ENCODE results near the gene TMEM81. TPM values are rescaled to one million over a fixed set of nuclear protein-coding genes. Genes with fewer than 3 reads are reported as not detected.

Gene TMEM81
- polyA plus RNA-seq, 3 donors: 0.17 to 1.5 (median 0.36) TPM

GRCh38 chr1:205064301-205064700 is 20.0 kb downstream of the TMEM81 start:
- no peak for TF ChIP-seq CTCF (IDR thresholded peaks at IDR 0.05)
- Histone ChIP-seq H3K27ac (ENCODE audit: low read depth in 1 of 2, low read length in 2 of 2) (no peak overlapping the region), H3K4me2 (replicated peaks; ENCODE audit: extremely low read depth, low read length, poor library complexity, severe bottlenecking) (no peak overlapping the region), H3K4me1 (ENCODE audit: control insufficient read depth in 1 of 2, insufficient read depth in 2 of 2, low read length in 2 of 2) (no peaks in the 10 kb centered on the region), H2AFZ (ENCODE audit: insufficient read depth, low read depth, low read length, poor library complexity, severe bottlenecking) (no peak overlapping the region), H3K36me3 (replicated peaks in 1 of 2; ENCODE audit: control insufficient read depth in 1 of 2, insufficient read depth in 2 of 2, low read length in 2 of 2) (no peaks in the 10 kb centered on the region), H3K9me3 (replicated peaks in 1 of 2; ENCODE audit: control insufficient read depth in 1 of 2, insufficient read depth in 1 of 2, low read length in 2 of 2) (no peaks in the 10 kb centered on the region), H4K20me1 (ENCODE audit: insufficient read depth, low read length) (no peaks in the 10 kb centered on the region), H3K79me2 (ENCODE audit: insufficient read depth, low read length) (no peaks in the 10 kb centered on the region), H3K4me3 (replicated peaks in 1 of 3; ENCODE audit: low read depth in 2 of 3, low read length in 3 of 3) (no peak overlapping the region), H3K9ac (ENCODE audit: insufficient read depth, low read length, poor library complexity, severe bottlenecking) (no peak overlapping the region), H3K27me3 (ENCODE audit: control insufficient read depth in 2 of 2, insufficient read depth in 2 of 2, low read length in 2 of 2) (no peaks in the 10 kb centered on the region)
- intact Hi-C loops (cut with micrococcal nuclease): no loop called here
- no peaks in the 10 kb centered on the region for H3K9me3 Mint-ChIP-seq
- H3K4me3 Mint-ChIP-seq: no peak overlapping the region
- peaks cover 0 to 1% (median 0%) of the 10 kb centered on the region in 3 donors for H3K27me3 Mint-ChIP-seq (ENCODE audit: low read depth in 3 of 3)
- DNase-seq: no peak
- H3K36me3 Mint-ChIP-seq: no peaks in the 10 kb centered on the region
- H3K4me1 Mint-ChIP-seq: no peaks in the 10 kb centered on the region
- H3K27ac Mint-ChIP-seq: no peak overlapping the region
- 94% methylated on average over 4 of the region's 11 CpGs for WGBS (ENCODE audit: insufficient coverage)

- Histone ChIP-seq H3K79me2 (ENCODE audit: insufficient read depth, low read length) (no peaks in the 10 kb centered on the region), H3K9ac (ENCODE audit: insufficient read depth, low read length, poor library complexity, severe bottlenecking) (no peak overlapping the region), H3K4me1 (ENCODE audit: control insufficient read depth in 1 of 2, insufficient read depth in 2 of 2, low read length in 2 of 2) (no peaks in the 10 kb centered on the region), H3K4me3 (replicated peaks in 1 of 3; ENCODE audit: low read depth in 2 of 3, low read length in 3 of 3) (no peak overlapping the region), H4K20me1 (ENCODE audit: insufficient read depth, low read length) (no peaks in the 10 kb centered on the region), H2AFZ (ENCODE audit: insufficient read depth, low read depth, low read length, poor library complexity, severe bottlenecking) (no peak overlapping the region), H3K36me3 (replicated peaks in 1 of 2; ENCODE audit: control insufficient read depth in 1 of 2, insufficient read depth in 2 of 2, low read length in 2 of 2) (no peaks in the 10 kb centered on the region), H3K27me3 (ENCODE audit: control insufficient read depth in 2 of 2, insufficient read depth in 2 of 2, low read length in 2 of 2) (no peaks in the 10 kb centered on the region), H3K27ac (ENCODE audit: low read depth in 1 of 2, low read length in 2 of 2) (no peak overlapping the region), H3K9me3 (replicated peaks in 1 of 2; ENCODE audit: control insufficient read depth in 1 of 2, insufficient read depth in 1 of 2, low read length in 2 of 2) (no peaks in the 10 kb centered on the region), H3K4me2 (replicated peaks; ENCODE audit: extremely low read depth, low read length, poor library complexity, severe bottlenecking) (no peak overlapping the region)
- Mint-ChIP-seq H3K36me3 (no peaks in the 10 kb centered on the region), H3K4me3 (no peak overlapping the region), H3K9me3 (no peaks in the 10 kb centered on the region), H3K27me3 (ENCODE audit: low read depth in 3 of 3) (peaks cover 0 to 4% (median 0%) of the 10 kb centered on the region in 3 donors), H3K4me1 (no peaks in the 10 kb centered on the region), H3K27ac (no peak overlapping the region)
- WGBS (ENCODE audit: insufficient coverage): no CpG with 5 or more reads among the region's 3 CpGs
- DNase-seq: no peak
- intact Hi-C loops (cut with micrococcal nuclease): no loop called here
- TF ChIP-seq CTCF (IDR thresholded peaks at IDR 0.05): no peak
Observed at GRCh38 chr1:205062895-205063294, 21.4 kb downstream of the TMEM81 start.

All from CD14-positive monocyte (primary cell).